HEK293 (cell line): ENCODE measurements around the gene GTF2F1.

Experiments
- EGR2 ChIP-seq: fragments of 450-650 bp; formaldehyde crosslinking; IDR thresholded peaks from 2 replicates; pipeline ENCODE4 v1.5.1; 2016; ENCODE audit warnings: low read depth, missing biosample characterization, missing genetic modification characterization
- GLIS1 ChIP-seq: fragments of 450-650 bp; formaldehyde crosslinking; IDR thresholded peaks from 2 replicates; pipeline ENCODE4 v1.5.1; 2016; ENCODE audit warnings: missing biosample characterization, missing genetic modification characterization
- KLF1 ChIP-seq: fragments of 450-650 bp; formaldehyde crosslinking; IDR thresholded peaks from 2 replicates; pipeline ENCODE4 v1.5.1; 2016; ENCODE audit warnings: missing biosample characterization, missing genetic modification characterization
- KLF16 ChIP-seq: fragments of 450-650 bp; formaldehyde crosslinking; IDR thresholded peaks from 2 replicates; pipeline ENCODE4 v1.5.1; 2017; ENCODE audit warnings: missing biosample characterization, missing genetic modification characterization
- MZF1 ChIP-seq: fragments of 450-650 bp; formaldehyde crosslinking; IDR thresholded peaks from 2 replicates; pipeline ENCODE4 v1.5.1; 2017; ENCODE audit warnings: missing biosample characterization, missing genetic modification characterization, borderline replicate concordance
- OSR2 ChIP-seq: fragments of 450-650 bp; formaldehyde crosslinking; IDR thresholded peaks from 2 replicates; pipeline ENCODE4 v1.5.1; 2016; ENCODE audit warnings: missing biosample characterization, missing genetic modification characterization
- SP3 ChIP-seq: fragments of 450-650 bp; formaldehyde crosslinking; IDR thresholded peaks from 2 replicates; pipeline ENCODE4 v1.5.1; 2016; ENCODE audit warnings: missing biosample characterization, missing genetic modification characterization
- ZBTB17 ChIP-seq: fragments of 450-650 bp; formaldehyde crosslinking; IDR thresholded peaks from 2 replicates; pipeline ENCODE4 v1.5.1; 2016; ENCODE audit warnings: missing biosample characterization, missing genetic modification characterization
- ZNF140 ChIP-seq: fragments of 450-650 bp; formaldehyde crosslinking; IDR thresholded peaks from 2 replicates; pipeline ENCODE4 v1.5.1; 2016; ENCODE audit warnings: missing biosample characterization, missing genetic modification characterization
- ZNF157 ChIP-seq: fragments of 450-650 bp; formaldehyde crosslinking; IDR thresholded peaks from 2 replicates; pipeline ENCODE4 v1.5.1; 2016; ENCODE audit warnings: missing biosample characterization, missing genetic modification characterization
- ZNF214 ChIP-seq: fragments of 450-650 bp; formaldehyde crosslinking; IDR thresholded peaks from 2 replicates; pipeline ENCODE4 v1.5.1; 2017; ENCODE audit warnings: missing biosample characterization, mild to moderate bottlenecking, missing genetic modification characterization, borderline replicate concordance
- ZNF223 ChIP-seq: fragments of 450-650 bp; formaldehyde crosslinking; IDR thresholded peaks from 2 replicates; pipeline ENCODE4 v1.5.1; 2016; ENCODE audit warnings: missing biosample characterization, missing genetic modification characterization
- ZNF248 ChIP-seq: fragments of 450-650 bp; formaldehyde crosslinking; IDR thresholded peaks from 2 replicates; pipeline ENCODE4 v1.5.1; 2017; ENCODE audit warnings: missing biosample characterization, missing genetic modification characterization
- ZNF366 ChIP-seq: fragments of 450-650 bp; formaldehyde crosslinking; conservative IDR thresholded peaks from 2 replicates; pipeline ENCODE4 v1.5.1; 2016; ENCODE audit warnings: missing biosample characterization, missing genetic modification characterization
- ZNF37A ChIP-seq: fragments of 450-650 bp; IDR thresholded peaks from 2 replicates; pipeline ENCODE4 v1.5.1; 2018; ENCODE audit warnings: missing biosample characterization, missing genetic modification characterization
- ZNF426 ChIP-seq: fragments of 450-650 bp; formaldehyde crosslinking; IDR thresholded peaks from 2 replicates; pipeline ENCODE4 v1.5.1; 2017; ENCODE audit warnings: missing biosample characterization, missing genetic modification characterization, mild to moderate bottlenecking, inconsistent platforms, moderate library complexity
- ZNF433 ChIP-seq: fragments of 450-650 bp; formaldehyde crosslinking; IDR thresholded peaks from 2 replicates; pipeline ENCODE4 v1.5.1; 2016; ENCODE audit warnings: missing biosample characterization, missing genetic modification characterization, low read depth
- ZNF585B ChIP-seq: fragments of 450-650 bp; formaldehyde crosslinking; IDR thresholded peaks from 2 replicates; pipeline ENCODE4 v1.5.1; 2016; ENCODE audit warnings: missing biosample characterization, missing genetic modification characterization
- ZNF621 ChIP-seq: fragments of 450-650 bp; formaldehyde crosslinking; IDR thresholded peaks from 2 replicates; pipeline ENCODE4 v1.5.1; 2017; ENCODE audit warnings: missing biosample characterization, missing genetic modification characterization
- ZNF624 ChIP-seq: fragments of 450-650 bp; formaldehyde crosslinking; IDR thresholded peaks from 2 replicates; pipeline ENCODE4 v1.5.1; 2017; ENCODE audit warnings: missing biosample characterization, missing genetic modification characterization
- ZNF664 ChIP-seq: fragments of 450-650 bp; formaldehyde crosslinking; IDR thresholded peaks from 2 replicates; pipeline ENCODE4 v1.5.1; 2016; ENCODE audit warnings: missing biosample characterization, missing genetic modification characterization
- ZNF701 ChIP-seq: fragments of 450-650 bp; formaldehyde crosslinking; IDR thresholded peaks from 2 replicates; pipeline ENCODE4 v1.5.1; 2016; ENCODE audit warnings: missing biosample characterization, missing genetic modification characterization
- ZNF791 ChIP-seq: fragments of 450-650 bp; formaldehyde crosslinking; IDR thresholded peaks from 2 replicates; pipeline ENCODE4 v1.5.1; 2016; ENCODE audit warnings: missing biosample characterization, missing genetic modification characterization
- ZNF792 ChIP-seq: fragments of 450-650 bp; formaldehyde crosslinking; IDR thresholded peaks from 2 replicates; pipeline ENCODE4 v1.5.1; 2016; ENCODE audit warnings: missing biosample characterization, missing genetic modification characterization
- TF ChIP-seq, protein P1 (sequence below): fragments of 450-650 bp; formaldehyde crosslinking; IDR thresholded peaks from 2 replicates; pipeline ENCODE4 v1.5.0; 2017; ENCODE audit warnings: missing biosample characterization, missing genetic modification characterization, borderline replicate concordance
- TF ChIP-seq, protein P2 (sequence below): fragments of 450-650 bp; formaldehyde crosslinking; IDR thresholded peaks from 2 replicates; pipeline ENCODE4 v1.5.1; 2016; ENCODE audit warnings: missing biosample characterization, missing genetic modification characterization
- TF ChIP-seq, protein P3 (sequence below): fragments of 450-650 bp; formaldehyde crosslinking; IDR thresholded peaks from 2 replicates; pipeline ENCODE4 v1.5.1; 2016; ENCODE audit warnings: missing biosample characterization, missing genetic modification characterization
- TF ChIP-seq, protein P4 (sequence below): fragments of 450-650 bp; formaldehyde crosslinking; IDR thresholded peaks from 2 replicates; pipeline ENCODE4 v1.5.1; 2016; ENCODE audit warnings: missing biosample characterization, missing genetic modification characterization, borderline replicate concordance
- TF ChIP-seq, protein P5 (sequence below): fragments of 450-650 bp; formaldehyde crosslinking; optimal IDR thresholded peaks from 2 replicates; pipeline ENCODE3; 2016; ENCODE audit warnings: missing biosample characterization, mild to moderate bottlenecking, missing genetic modification characterization
- TF ChIP-seq, protein P6 (sequence below): fragments of 450-650 bp; formaldehyde crosslinking; IDR thresholded peaks from 2 replicates; pipeline ENCODE4 v1.5.1; 2017; ENCODE audit warnings: missing biosample characterization, mild to moderate bottlenecking, missing genetic modification characterization, moderate library complexity

GTF2F1 gene

DNA sequence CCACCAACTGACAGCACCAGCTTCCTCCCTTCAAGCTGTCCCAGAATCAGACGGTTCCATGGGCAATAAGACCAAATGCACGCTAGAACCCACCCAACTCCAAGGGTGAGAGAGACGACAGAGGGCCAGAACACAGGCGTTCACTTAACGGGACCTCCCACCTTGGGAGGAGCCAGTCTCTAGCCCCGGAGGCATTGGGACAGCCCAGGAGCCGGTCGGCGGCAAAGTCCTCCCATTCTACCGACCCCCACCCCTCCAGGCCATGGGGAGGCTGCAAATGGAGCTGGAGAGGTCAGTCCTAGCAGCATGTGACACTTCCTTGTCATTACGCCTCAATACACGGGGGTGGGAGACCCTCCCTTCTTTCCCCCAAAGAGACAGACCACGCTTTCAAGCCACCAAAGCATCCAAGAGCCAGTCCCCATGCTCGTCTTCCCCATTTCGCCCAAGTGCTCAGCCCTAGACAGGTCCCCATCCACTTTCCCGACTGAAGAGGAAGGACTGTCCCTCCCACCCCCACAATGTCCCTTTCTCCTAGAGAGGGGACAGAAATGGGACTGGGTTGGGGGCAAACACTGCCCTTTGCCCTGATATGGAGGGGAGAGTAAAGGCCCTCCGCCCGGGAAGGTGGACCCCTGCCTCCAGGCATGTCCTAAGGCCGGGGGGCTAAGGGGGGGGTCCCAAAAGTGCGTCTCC, 30.7 kb upstream of the GTF2F1 start (continued):
- TF ChIP-seq, protein P1, sequence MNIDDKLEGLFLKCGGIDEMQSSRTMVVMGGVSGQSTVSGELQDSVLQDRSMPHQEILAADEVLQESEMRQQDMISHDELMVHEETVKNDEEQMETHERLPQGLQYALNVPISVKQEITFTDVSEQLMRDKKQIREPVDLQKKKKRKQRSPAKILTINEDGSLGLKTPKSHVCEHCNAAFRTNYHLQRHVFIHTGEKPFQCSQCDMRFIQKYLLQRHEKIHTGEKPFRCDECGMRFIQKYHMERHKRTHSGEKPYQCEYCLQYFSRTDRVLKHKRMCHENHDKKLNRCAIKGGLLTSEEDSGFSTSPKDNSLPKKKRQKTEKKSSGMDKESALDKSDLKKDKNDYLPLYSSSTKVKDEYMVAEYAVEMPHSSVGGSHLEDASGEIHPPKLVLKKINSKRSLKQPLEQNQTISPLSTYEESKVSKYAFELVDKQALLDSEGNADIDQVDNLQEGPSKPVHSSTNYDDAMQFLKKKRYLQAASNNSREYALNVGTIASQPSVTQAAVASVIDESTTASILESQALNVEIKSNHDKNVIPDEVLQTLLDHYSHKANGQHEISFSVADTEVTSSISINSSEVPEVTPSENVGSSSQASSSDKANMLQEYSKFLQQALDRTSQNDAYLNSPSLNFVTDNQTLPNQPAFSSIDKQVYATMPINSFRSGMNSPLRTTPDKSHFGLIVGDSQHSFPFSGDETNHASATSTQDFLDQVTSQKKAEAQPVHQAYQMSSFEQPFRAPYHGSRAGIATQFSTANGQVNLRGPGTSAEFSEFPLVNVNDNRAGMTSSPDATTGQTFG (tag by site-specific recombination): no peak
- TF ChIP-seq, protein P2, sequence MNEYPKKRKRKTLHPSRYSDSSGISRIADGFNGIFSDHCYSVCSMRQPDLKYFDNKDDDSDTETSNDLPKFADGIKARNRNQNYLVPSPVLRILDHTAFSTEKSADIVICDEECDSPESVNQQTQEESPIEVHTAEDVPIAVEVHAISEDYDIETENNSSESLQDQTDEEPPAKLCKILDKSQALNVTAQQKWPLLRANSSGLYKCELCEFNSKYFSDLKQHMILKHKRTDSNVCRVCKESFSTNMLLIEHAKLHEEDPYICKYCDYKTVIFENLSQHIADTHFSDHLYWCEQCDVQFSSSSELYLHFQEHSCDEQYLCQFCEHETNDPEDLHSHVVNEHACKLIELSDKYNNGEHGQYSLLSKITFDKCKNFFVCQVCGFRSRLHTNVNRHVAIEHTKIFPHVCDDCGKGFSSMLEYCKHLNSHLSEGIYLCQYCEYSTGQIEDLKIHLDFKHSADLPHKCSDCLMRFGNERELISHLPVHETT (tag by site-specific recombination): no peak
- TF ChIP-seq ZNF664 (tag by site-specific recombination) (no peak), ZNF248 (no peak), ZNF37A (no peak), MZF1 (no peak), ZNF791 (tag by site-specific recombination) (no peak), ZNF701 (peak; percentile 37; the same call in 1 of the 2 replicates), ZNF223 (no peak), ZNF426 (tag by site-specific recombination) (no peak), ZNF585B (tag by site-specific recombination) (no peak), ZNF214 (tag by site-specific recombination) (no peak), OSR2 (tag by site-specific recombination) (no peak), EGR2 (tag by site-specific recombination) (no peak), KLF16 (tag by site-specific recombination) (0 out of 2 replicates have a peak, but pooled peaks have one; percentile 11), ZNF140 (no peak), KLF1 (0 out of 2 replicates have a peak, but pooled peaks have one; percentile 23), ZNF621 (tag by site-specific recombination) (no peak), ZNF157 (no peak), GLIS1 (tag by site-specific recombination) (no peak), ZNF366 (no peak), ZNF792 (no peak), ZNF624 (tag by site-specific recombination) (no peak), ZBTB17 (no peak), SP3 (tag by site-specific recombination) (peak; percentile 70), ZNF433 (tag by site-specific recombination) (no peak)
- TF ChIP-seq, protein P3, sequence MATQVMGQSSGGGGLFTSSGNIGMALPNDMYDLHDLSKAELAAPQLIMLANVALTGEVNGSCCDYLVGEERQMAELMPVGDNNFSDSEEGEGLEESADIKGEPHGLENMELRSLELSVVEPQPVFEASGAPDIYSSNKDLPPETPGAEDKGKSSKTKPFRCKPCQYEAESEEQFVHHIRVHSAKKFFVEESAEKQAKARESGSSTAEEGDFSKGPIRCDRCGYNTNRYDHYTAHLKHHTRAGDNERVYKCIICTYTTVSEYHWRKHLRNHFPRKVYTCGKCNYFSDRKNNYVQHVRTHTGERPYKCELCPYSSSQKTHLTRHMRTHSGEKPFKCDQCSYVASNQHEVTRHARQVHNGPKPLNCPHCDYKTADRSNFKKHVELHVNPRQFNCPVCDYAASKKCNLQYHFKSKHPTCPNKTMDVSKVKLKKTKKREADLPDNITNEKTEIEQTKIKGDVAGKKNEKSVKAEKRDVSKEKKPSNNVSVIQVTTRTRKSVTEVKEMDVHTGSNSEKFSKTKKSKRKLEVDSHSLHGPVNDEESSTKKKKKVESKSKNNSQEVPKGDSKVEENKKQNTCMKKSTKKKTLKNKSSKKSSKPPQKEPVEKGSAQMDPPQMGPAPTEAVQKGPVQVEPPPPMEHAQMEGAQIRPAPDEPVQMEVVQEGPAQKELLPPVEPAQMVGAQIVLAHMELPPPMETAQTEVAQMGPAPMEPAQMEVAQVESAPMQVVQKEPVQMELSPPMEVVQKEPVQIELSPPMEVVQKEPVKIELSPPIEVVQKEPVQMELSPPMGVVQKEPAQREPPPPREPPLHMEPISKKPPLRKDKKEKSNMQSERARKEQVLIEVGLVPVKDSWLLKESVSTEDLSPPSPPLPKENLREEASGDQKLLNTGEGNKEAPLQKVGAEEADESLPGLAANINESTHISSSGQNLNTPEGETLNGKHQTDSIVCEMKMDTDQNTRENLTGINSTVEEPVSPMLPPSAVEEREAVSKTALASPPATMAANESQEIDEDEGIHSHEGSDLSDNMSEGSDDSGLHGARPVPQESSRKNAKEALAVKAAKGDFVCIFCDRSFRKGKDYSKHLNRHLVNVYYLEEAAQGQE (tag by site-specific recombination): no peak
- TF ChIP-seq, protein P4, sequence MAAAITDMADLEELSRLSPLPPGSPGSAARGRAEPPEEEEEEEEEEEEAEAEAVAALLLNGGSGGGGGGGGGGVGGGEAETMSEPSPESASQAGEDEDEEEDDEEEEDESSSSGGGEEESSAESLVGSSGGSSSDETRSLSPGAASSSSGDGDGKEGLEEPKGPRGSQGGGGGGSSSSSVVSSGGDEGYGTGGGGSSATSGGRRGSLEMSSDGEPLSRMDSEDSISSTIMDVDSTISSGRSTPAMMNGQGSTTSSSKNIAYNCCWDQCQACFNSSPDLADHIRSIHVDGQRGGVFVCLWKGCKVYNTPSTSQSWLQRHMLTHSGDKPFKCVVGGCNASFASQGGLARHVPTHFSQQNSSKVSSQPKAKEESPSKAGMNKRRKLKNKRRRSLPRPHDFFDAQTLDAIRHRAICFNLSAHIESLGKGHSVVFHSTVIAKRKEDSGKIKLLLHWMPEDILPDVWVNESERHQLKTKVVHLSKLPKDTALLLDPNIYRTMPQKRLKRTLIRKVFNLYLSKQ (tag by site-specific recombination): no peak
- TF ChIP-seq, protein P5, sequence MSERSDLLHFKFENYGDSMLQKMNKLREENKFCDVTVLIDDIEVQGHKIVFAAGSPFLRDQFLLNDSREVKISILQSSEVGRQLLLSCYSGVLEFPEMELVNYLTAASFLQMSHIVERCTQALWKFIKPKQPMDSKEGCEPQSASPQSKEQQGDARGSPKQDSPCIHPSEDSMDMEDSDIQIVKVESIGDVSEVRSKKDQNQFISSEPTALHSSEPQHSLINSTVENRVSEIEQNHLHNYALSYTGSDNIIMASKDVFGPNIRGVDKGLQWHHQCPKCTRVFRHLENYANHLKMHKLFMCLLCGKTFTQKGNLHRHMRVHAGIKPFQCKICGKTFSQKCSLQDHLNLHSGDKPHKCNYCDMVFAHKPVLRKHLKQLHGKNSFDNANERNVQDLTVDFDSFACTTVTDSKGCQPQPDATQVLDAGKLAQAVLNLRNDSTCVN (tag by site-specific recombination): peak; percentile 21
- TF ChIP-seq, protein P6, sequence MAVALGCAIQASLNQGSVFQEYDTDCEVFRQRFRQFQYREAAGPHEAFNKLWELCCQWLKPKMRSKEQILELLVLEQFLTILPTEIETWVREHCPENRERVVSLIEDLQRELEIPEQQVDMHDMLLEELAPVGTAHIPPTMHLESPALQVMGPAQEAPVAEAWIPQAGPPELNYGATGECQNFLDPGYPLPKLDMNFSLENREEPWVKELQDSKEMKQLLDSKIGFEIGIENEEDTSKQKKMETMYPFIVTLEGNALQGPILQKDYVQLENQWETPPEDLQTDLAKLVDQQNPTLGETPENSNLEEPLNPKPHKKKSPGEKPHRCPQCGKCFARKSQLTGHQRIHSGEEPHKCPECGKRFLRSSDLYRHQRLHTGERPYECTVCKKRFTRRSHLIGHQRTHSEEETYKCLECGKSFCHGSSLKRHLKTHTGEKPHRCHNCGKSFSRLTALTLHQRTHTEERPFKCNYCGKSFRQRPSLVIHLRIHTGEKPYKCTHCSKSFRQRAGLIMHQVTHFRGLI (tag by site-specific recombination): no peak
